CD4-positive, alpha-beta T cell treated with Interleukin-17A for 1 hour (primary cell): ENCODE results near the gene C16orf92.
A peak's percentile ranks its signal among the peaks of the same experiment; 100 is the strongest.

ENCODE experiments used
- DNase-seq: peaks from one replicate; pipeline ENCODE4 v3.0.0-alpha.2; 2020

The C16orf92 gene

DNA sequence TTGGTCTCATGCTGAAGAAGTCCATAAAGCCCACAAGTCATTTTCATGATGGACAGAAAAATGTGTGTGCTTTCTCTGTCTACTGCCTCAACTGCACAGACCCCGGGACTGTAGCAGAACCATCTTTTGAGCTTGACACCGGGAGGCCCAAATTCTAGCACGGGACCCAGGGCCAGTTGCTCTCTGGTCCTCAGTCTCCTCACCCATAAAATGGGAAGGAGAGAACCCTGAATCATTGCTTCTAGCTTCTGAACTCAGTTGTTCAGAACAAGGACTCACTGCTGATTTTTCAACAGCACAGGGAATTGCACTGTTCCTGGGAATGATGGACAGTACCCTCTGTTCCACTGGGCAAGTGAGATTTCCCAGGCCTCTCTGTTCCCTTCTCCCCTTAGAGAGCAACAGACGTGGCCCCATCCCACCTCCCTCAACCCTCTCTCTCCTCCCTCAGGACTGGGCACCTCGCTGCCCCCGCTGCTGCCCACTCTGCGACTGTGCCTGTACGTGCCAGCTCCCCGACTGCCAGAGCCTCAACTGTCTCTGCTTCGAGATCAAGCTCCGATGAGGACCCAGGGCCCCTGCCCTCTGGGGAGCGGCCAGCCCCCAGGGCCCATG lies 40.4 kb downstream of the C16orf92 start:
- DNase-seq: no peak

GRCh38 chr16:30063893-30064728 lies 41.1 kb downstream of the C16orf92 start:
- peak; percentile 81 for DNase-seq

DNA sequence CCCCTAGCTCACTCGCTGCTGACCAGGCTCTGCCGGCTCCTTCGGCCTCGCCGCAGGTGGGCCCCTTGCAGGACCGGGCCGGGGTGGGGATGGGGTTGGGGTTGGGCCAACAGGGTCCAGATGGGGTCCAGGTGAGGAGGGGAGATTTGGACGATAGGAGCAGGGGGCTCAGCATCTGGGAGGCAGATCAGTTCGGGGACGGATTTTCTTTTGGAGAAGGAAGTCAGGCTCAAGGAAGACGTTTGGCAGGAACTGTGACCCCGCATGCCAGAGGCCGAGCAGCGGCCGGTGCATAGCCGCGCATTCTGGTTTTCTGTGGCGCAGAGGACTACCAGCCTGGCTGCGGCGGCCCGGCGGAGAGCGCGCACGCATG lies 41.7 kb downstream of the C16orf92 start:
- no peak for DNase-seq

GRCh38 chr16:30065102-30065942 lies 42.3 kb downstream of the C16orf92 start, which contains the start of gene ALDOA:
TSS of gene ALDOA (plus strand) at chr16:30065760. CDS start at chr16:30066898, 1,138 bp downstream.
- peak; percentile 95 for DNase-seq

DNA sequence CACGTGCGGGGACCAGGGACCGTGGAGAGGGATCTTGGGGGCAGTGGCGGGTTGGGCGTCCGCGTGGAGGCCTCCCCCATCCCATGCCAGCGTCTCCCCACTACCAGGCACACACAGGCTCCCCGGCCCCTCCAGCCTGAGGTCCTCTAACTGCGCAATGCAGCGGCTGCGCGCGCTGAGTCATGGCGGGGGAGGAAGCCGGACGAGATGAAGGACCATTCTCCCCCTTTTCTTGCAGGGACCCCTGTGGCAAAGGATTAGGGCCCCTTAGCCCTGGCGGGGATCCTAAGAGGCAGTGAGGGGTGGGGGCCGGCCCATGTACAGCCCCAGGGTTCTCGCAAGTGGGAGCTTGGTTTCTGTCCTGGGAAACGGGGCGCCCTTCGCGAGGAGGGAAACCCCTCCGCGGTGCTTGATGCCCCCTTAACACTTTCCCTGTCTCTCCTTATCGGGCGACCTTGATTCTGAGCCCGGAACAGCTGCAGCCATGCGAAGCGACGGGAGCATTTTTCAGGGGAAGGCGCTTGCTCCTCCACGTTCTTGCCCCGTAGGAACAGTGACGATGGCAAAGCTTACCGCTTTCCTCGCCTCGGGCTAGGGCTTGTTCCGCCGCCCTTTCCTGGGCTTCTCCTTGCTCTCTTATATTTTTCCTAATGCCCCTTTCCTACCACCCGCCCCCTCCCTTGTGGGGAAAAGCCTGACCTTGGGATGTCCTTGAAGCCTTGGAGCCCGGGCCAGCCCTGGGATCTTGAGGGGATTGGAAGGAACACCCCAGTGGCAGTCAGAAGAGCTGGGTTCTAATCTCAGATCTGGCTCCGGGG lies 43.2 kb downstream of the C16orf92 start:
- DNase-seq: no peak

- no peak for DNase-seq
These were observed 44.0 kb downstream of the C16orf92 start for GRCh38 chr16:30066761-30067583.

DNA sequence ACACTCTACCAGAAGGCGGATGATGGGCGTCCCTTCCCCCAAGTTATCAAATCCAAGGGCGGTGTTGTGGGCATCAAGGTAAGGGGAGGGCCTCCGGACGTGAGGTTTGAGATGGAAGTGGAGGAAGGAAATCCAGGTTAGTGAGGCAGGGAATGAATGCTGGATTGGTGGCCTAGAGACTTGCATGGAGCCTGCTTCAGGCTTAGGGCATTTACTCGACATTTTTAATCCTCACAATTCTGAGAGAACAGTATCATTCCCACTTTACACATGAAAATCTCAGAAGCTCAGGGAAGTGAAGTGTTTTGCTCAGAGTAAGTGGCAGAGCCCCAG lies 44.6 kb downstream of the C16orf92 start:
- no peak for DNase-seq

- DNase-seq: no peak
These were observed 45.3 kb downstream of the C16orf92 start for GRCh38 chr16:30068333-30068732.

GRCh38 chr16:30068750-30069610 lies 46.0 kb downstream of the C16orf92 start:
- peak; percentile 70 for DNase-seq

DNA sequence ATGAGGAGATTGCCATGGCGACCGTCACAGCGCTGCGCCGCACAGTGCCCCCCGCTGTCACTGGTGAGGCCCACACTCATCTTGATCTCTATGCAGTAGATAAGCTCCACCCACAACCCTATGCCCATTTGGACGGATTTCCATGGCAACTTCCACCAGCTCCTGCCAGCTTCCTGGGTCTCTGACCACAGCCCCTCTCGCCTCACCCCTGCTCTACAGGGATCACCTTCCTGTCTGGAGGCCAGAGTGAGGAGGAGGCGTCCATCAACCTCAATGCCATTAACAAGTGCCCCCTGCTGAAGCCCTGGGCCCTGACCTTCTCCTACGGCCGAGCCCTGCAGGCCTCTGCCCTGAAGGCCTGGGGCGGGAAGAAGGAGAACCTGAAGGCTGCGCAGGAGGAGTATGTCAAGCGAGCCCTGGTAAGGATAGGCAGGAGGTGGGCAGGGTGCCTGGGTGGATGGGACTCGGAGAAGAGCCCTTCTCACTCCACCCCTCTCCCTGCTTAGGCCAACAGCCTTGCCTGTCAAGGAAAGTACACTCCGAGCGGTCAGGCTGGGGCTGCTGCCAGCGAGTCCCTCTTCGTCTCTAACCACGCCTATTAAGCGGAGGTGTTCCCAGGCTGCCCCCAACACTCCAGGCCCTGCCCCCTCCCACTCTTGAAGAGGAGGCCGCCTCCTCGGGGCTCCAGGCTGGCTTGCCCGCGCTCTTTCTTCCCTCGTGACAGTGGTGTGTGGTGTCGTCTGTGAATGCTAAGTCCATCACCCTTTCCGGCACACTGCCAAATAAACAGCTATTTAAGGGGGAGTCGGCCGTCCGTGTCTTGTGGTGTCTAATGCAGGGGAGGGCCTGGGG lies 46.8 kb downstream of the C16orf92 start:
- no peak for DNase-seq

GRCh38 chr16:30070490-30070889 lies 47.5 kb downstream of the C16orf92 start:
- no peak for DNase-seq
